NCI-H1436 (cell line): ENCODE data around the gene OXSR1.
"Not testable (repeated sequence)": the region's sequence is repeated elsewhere in the genome, so short reads cannot be mapped to it uniquely, and the experiment has no call there.

Source experiments
- DNase-seq: peaks from one replicate; lab custom pipeline; 2025; lab: John Stamatoyannopoulos, UW

The OXSR1 gene

GRCh38 chr3:38168151-38169026 lies 3.1 kb downstream of the OXSR1 start:
- no peak for DNase-seq

GRCh38 chr3:38169027-38169317 lies 3.6 kb downstream of the OXSR1 start:
- DNase-seq, result no peak

- no peak for DNase-seq
These were observed 5.4 kb downstream of the OXSR1 start for GRCh38 chr3:38170722-38171121.

- DNase-seq, result no peak
These were observed 6.3 kb downstream of the OXSR1 start for GRCh38 chr3:38171622-38172021.

GRCh38 chr3:38173834-38174418 lies 8.6 kb downstream of the OXSR1 start:
- DNase-seq, result no peak

GRCh38 chr3:38177181-38177580 lies 11.8 kb downstream of the OXSR1 start:
- DNase-seq, result no peak

GRCh38 chr3:38186781-38187180 lies 21.4 kb downstream of the OXSR1 start:
- DNase-seq, result no peak

- DNase-seq, result no peak
These were observed 25.1 kb downstream of the OXSR1 start for GRCh38 chr3:38190481-38190881.

GRCh38 chr3:38202931-38203330 lies 37.6 kb downstream of the OXSR1 start:
- DNase-seq, result not testable (repeated sequence)

- DNase-seq, result no peak
These were observed 38.4 kb downstream of the OXSR1 start for GRCh38 chr3:38203690-38204089.

GRCh38 chr3:38204599-38205471 lies 39.5 kb downstream of the OXSR1 start:
- no peak for DNase-seq

GRCh38 chr3:38205472-38205805 lies 40.1 kb downstream of the OXSR1 start:
- DNase-seq, result no peak

- DNase-seq, result no peak
These were observed 42.1 kb downstream of the OXSR1 start for GRCh38 chr3:38207254-38208003.

GRCh38 chr3:38210141-38210757 lies 44.9 kb downstream of the OXSR1 start:
- no peak for DNase-seq

- no peak for DNase-seq
These were observed 46.8 kb downstream of the OXSR1 start for GRCh38 chr3:38212141-38212540.

- no peak for DNase-seq
These were observed 49.2 kb downstream of the OXSR1 start for GRCh38 chr3:38214560-38214959.

- DNase-seq, result no peak
These were observed 54.4 kb downstream of the OXSR1 start for GRCh38 chr3:38219609-38220197.

GRCh38 chr3:38221005-38221404 lies 55.7 kb downstream of the OXSR1 start:
- DNase-seq, result no peak

GRCh38 chr3:38222032-38222634 lies 56.8 kb downstream of the OXSR1 start:
- DNase-seq, result no peak

GRCh38 chr3:38224357-38224756 lies 59.0 kb downstream of the OXSR1 start:
- no peak for DNase-seq

- no peak for DNase-seq
These were observed 60.9 kb downstream of the OXSR1 start for GRCh38 chr3:38226273-38226672.
